MCF 10A (cell line): ENCODE results near the gene TTC9B. TPM values are rescaled to one million over a fixed set of nuclear protein-coding genes. Genes with fewer than 3 reads are reported as not detected.

Experiments used
- BruUV-seq: library from RNA; stranded (reverse); fragments of 400-500 nt; replicated peaks from 2 replicates; lab custom pipeline; 2021; lab: Mats Ljungman, UMichigan
- CTCF ChIA-PET: fragments of 300-600 bp; sonication (Branson Sonifier 250); formaldehyde crosslinking; extraction: SDS; loops from one replicate; lab custom pipeline; 2021; ENCODE audit warnings: antibody characterized with exemption, inconsistent platforms; lab: Yijun Ruan, JAX
- POLR2A ChIA-PET: fragments of 300-600, 350-650 bp; sonication (Branson Sonifier 250); formaldehyde crosslinking; extraction: SDS; loops from one replicate; lab custom pipeline; 2020; ENCODE audit warnings: antibody characterized with exemption, inconsistent platforms; lab: Yijun Ruan, JAX
- DNase-seq: peaks from one replicate; pipeline ENCODE4 v3.0.0-alpha.2; 2018; ENCODE audit not compliant: unreplicated experiment
- H3K27ac Mint-ChIP-seq: one replicate; pipeline ENCODE4 v1.8.0; 2022; ENCODE audit warnings: mild to moderate bottlenecking, low read depth, mixed read lengths; ENCODE audit not compliant: unreplicated experiment
- H3K27me3 Mint-ChIP-seq: one replicate; pipeline ENCODE4 v1.8.0; 2022; ENCODE audit warnings: mixed read lengths; ENCODE audit not compliant: insufficient read depth, unreplicated experiment
- H3K36me3 Mint-ChIP-seq: one replicate; pipeline ENCODE4 v1.8.0; 2022; ENCODE audit warnings: mild to moderate bottlenecking, moderate library complexity, mixed read lengths; ENCODE audit not compliant: insufficient read depth, unreplicated experiment
- H3K4me1 Mint-ChIP-seq: one replicate; pipeline ENCODE4 v1.8.0; 2022; ENCODE audit warnings: mixed read lengths; ENCODE audit not compliant: insufficient read depth, unreplicated experiment
- H3K4me3 Mint-ChIP-seq: one replicate; pipeline ENCODE4 v1.8.0; 2022; ENCODE audit warnings: mild to moderate bottlenecking, moderate library complexity, mixed read lengths; ENCODE audit not compliant: unreplicated experiment
- H3K9me3 Mint-ChIP-seq: one replicate; pipeline ENCODE4 v1.8.0; 2022; ENCODE audit warnings: mixed read lengths; ENCODE audit not compliant: unreplicated experiment
- CTCF ChIP-seq: fragments of 200-600 bp; IDR thresholded peaks from one replicate; pipeline ENCODE4 v1.8.0; 2022; ENCODE audit warnings: antibody characterized with exemption, mild to moderate bottlenecking; ENCODE audit not compliant: unreplicated experiment
- intact Hi-C: fragments of 100-400 bp; cut with micrococcal nuclease; formaldehyde crosslinking; loops from 2 replicates; pipeline ENCODE4 v1.14.1; 2022
- total RNA-seq: library from RNA; stranded (reverse); gene quantifications from 2 replicates; pipeline ENCODE4 v1.2.3, GENCODE V29; 2022

Gene TTC9B
- total RNA-seq, 1 experiment from 2014 or later = not detected

- CTCF ChIA-PET = interaction anchor here (0.6 kb wide), 1 partner anchor 274 kb away, joined by 3 read pairs; no protein-coding TSS in a partner anchor
- POLR2A ChIA-PET = interaction anchor here (0.7 kb wide), 1 partner anchor 253 kb away, joined by 3 read pairs; no protein-coding TSS in a partner anchor
- intact Hi-C loops = no loop called here
- Mint-ChIP-seq H3K36me3 (peaks cover 35% of the 10 kb centered on the region), H3K4me1 (no peaks in the 10 kb centered on the region), H3K27me3 (no peaks in the 10 kb centered on the region), H3K27ac (no peak overlapping the region), H3K4me3 (no peak overlapping the region), H3K9me3 (no peaks in the 10 kb centered on the region)
- no peak for DNase-seq
- TF ChIP-seq CTCF = no peak
- no TSS peak for BruUV-seq
These were observed 47.9 kb upstream of the TTC9B start for GRCh38 chr19:40266119-40266518.

GRCh38 chr19:40265763-40266099, 47.5 kb upstream of the TTC9B start:
- Mint-ChIP-seq H3K27ac (no peak overlapping the region), H3K9me3 (no peaks in the 10 kb centered on the region), H3K36me3 (peaks cover 35% of the 10 kb centered on the region), H3K4me3 (no peak overlapping the region), H3K4me1 (no peaks in the 10 kb centered on the region), H3K27me3 (no peaks in the 10 kb centered on the region)
- BruUV-seq = no TSS peak
- TF ChIP-seq CTCF = no peak
- ChIA-PET CTCF (no interaction called here), POLR2A (no interaction called here)
- DNase-seq = no peak
- intact Hi-C loops = no loop called here

GRCh38 chr19:40265055-40265762, 47.0 kb upstream of the TTC9B start:
- intact Hi-C loops = no loop called here
- POLR2A ChIA-PET = no interaction called here
- DNase-seq = no peak
- BruUV-seq = no TSS peak
- Mint-ChIP-seq H3K27ac (no peak overlapping the region), H3K9me3 (no peaks in the 10 kb centered on the region), H3K27me3 (no peaks in the 10 kb centered on the region), H3K36me3 (peaks cover 39% of the 10 kb centered on the region), H3K4me3 (no peak overlapping the region), H3K4me1 (no peaks in the 10 kb centered on the region)
- CTCF ChIA-PET = no interaction called here
- TF ChIP-seq CTCF = no peak

- H3K4me1 Mint-ChIP-seq = no peaks in the 10 kb centered on the region
- BruUV-seq = no TSS peak
- no peaks in the 10 kb centered on the region for H3K9me3 Mint-ChIP-seq
- POLR2A ChIA-PET = interaction anchor here (1.0 kb wide), 1 partner anchor 40 kb away, joined by 4 read pairs; no protein-coding TSS in a partner anchor
- H3K27ac Mint-ChIP-seq = no peak overlapping the region
- H3K4me3 Mint-ChIP-seq = no peak overlapping the region
- peaks cover 45% of the 10 kb centered on the region for H3K36me3 Mint-ChIP-seq
- no peaks in the 10 kb centered on the region for H3K27me3 Mint-ChIP-seq
- CTCF ChIA-PET = interaction anchor here (0.6 kb wide), 1 partner anchor 67 kb away, joined by 3 read pairs; no protein-coding TSS in a partner anchor
- intact Hi-C loops = no loop called here
- DNase-seq = no peak
- no peak for TF ChIP-seq CTCF
These were observed 46.3 kb upstream of the TTC9B start for GRCh38 chr19:40264314-40265054.
